Loucy (cell line): ENCODE data around the gene RASAL1.

Source experiments
- H2AFZ ChIP-seq: fragments of 200-600 bp; sonication (generic); 2 replicates; pipeline ENCODE4 v1.6.0; 2016; ENCODE audit warnings: antibody characterized with exemption, mild to moderate bottlenecking, low read length, moderate library complexity
- H3F3A ChIP-seq: fragments of 200-600 bp; 2 replicates; pipeline ENCODE4 v1.6.0; 2016; ENCODE audit warnings: antibody characterized with exemption, low read depth, mild to moderate bottlenecking
- H3K27me3 ChIP-seq: fragments of 200-600 bp; sonication (generic); 2 replicates; pipeline ENCODE4 v1.6.1; 2014; ENCODE audit warnings: low read length, mild to moderate bottlenecking; ENCODE audit not compliant: insufficient read depth, poor library complexity, severe bottlenecking
- H3K36me3 ChIP-seq: fragments of 200-600 bp; sonication (generic); 2 replicates; pipeline ENCODE4 v1.6.1; 2016; ENCODE audit warnings: low read length; ENCODE audit not compliant: insufficient read depth
- H3K4me1 ChIP-seq: fragments of 200-600 bp; sonication (generic); 2 replicates; pipeline ENCODE4 v1.5.1; 2014; ENCODE audit warnings: low read length, mild to moderate bottlenecking; ENCODE audit not compliant: insufficient read depth, poor library complexity, severe bottlenecking
- H3K4me2 ChIP-seq: fragments of 200-600 bp; sonication (generic); 2 replicates; pipeline ENCODE4 v1.6.0; 2014; ENCODE audit warnings: antibody characterized with exemption, low read length, low read depth, mild to moderate bottlenecking; ENCODE audit not compliant: poor library complexity, severe bottlenecking
- H3K4me3 ChIP-seq: fragments of 200-600 bp; sonication (generic); 2 replicates; pipeline ENCODE4 v1.5.1; 2014; ENCODE audit warnings: low read length, mild to moderate bottlenecking, mixed read lengths; ENCODE audit not compliant: poor library complexity, severe bottlenecking
- H3K79me2 ChIP-seq: fragments of 200-600 bp; sonication (generic); 2 replicates; pipeline ENCODE4 v1.6.1; 2014; ENCODE audit warnings: low read length; ENCODE audit not compliant: insufficient read depth
- H3K9ac ChIP-seq: fragments of 200-600 bp; sonication (generic); 2 replicates; pipeline ENCODE4 v1.6.0; 2014; ENCODE audit warnings: mild to moderate bottlenecking, low read depth, low read length, moderate library complexity; ENCODE audit not compliant: poor library complexity, severe bottlenecking
- H3K9me2 ChIP-seq: fragments of 200-600 bp; sonication (generic); replicated peaks from 2 replicates; pipeline ENCODE4 v1.6.1; 2016; ENCODE audit warnings: low read depth, low read length, mixed read lengths
- H3K9me3 ChIP-seq: fragments of 200-600 bp; sonication (generic); 2 replicates; pipeline ENCODE4 v1.6.1; 2014; ENCODE audit warnings: mild to moderate bottlenecking, antibody characterized with exemption, low read length, low read depth; ENCODE audit not compliant: insufficient read depth
- H4K20me1 ChIP-seq: fragments of 200-600 bp; sonication (generic); 2 replicates; pipeline ENCODE4 v1.6.0; 2014; ENCODE audit warnings: antibody characterized with exemption, low read length, mild to moderate bottlenecking; ENCODE audit not compliant: insufficient read depth, poor library complexity, severe bottlenecking
- EZH2phosphoT487 ChIP-seq: fragments of 200-600 bp; IDR thresholded peaks from 2 replicates; pipeline ENCODE4 v1.6.1; 2018; ENCODE audit warnings: antibody characterized with exemption, mild to moderate bottlenecking, moderate library complexity, borderline replicate concordance
- TF ChIP-seq, protein P1 (sequence below): fragments of 200-600 bp; sonication (generic); conservative IDR thresholded peaks from 2 replicates; pipeline ENCODE4 v1.5.1; 2014; ENCODE audit warnings: mild to moderate bottlenecking, antibody characterized with exemption, low read length

Gene RASAL1

GRCh38 chr12:113070117-113070906 lies 65.2 kb downstream of the RASAL1 start:
- Histone ChIP-seq H2AFZ (0 out of 2 replicates have a peak overlapping the region, but pooled peaks have one; percentile 43), H3F3A (no peaks in the 10 kb centered on the region), H4K20me1 (no peaks in the 10 kb centered on the region), H3K36me3 (no peaks in the 10 kb centered on the region), H3K79me2 (no peaks in the 10 kb centered on the region), H3K4me3 (no peak overlapping the region), H3K27me3 (no peaks in the 10 kb centered on the region), H3K4me1 (peaks cover 12% of the 10 kb centered on the region), H3K4me2 (peak overlapping the region; percentile 16), H3K9ac (no peak overlapping the region), H3K9me3 (no peaks in the 10 kb centered on the region), H3K9me2 (no peaks in the 10 kb centered on the region)
- no peak for TF ChIP-seq EZH2phosphoT487
- TF ChIP-seq, protein P1, sequence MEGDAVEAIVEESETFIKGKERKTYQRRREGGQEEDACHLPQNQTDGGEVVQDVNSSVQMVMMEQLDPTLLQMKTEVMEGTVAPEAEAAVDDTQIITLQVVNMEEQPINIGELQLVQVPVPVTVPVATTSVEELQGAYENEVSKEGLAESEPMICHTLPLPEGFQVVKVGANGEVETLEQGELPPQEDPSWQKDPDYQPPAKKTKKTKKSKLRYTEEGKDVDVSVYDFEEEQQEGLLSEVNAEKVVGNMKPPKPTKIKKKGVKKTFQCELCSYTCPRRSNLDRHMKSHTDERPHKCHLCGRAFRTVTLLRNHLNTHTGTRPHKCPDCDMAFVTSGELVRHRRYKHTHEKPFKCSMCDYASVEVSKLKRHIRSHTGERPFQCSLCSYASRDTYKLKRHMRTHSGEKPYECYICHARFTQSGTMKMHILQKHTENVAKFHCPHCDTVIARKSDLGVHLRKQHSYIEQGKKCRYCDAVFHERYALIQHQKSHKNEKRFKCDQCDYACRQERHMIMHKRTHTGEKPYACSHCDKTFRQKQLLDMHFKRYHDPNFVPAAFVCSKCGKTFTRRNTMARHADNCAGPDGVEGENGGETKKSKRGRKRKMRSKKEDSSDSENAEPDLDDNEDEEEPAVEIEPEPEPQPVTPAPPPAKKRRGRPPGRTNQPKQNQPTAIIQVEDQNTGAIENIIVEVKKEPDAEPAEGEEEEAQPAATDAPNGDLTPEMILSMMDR = no peak

GRCh38 chr12:113069751-113070116 lies 65.8 kb downstream of the RASAL1 start:
- Histone ChIP-seq H3K36me3 (no peaks in the 10 kb centered on the region), H3K27me3 (no peaks in the 10 kb centered on the region), H3K9me3 (no peaks in the 10 kb centered on the region), H4K20me1 (no peaks in the 10 kb centered on the region), H3K4me3 (no peak overlapping the region), H3K79me2 (no peaks in the 10 kb centered on the region), H3K9me2 (no peaks in the 10 kb centered on the region), H3K4me1 (peaks cover 12% of the 10 kb centered on the region), H3F3A (no peaks in the 10 kb centered on the region), H2AFZ (no peak overlapping the region), H3K4me2 (peak overlapping the region; percentile 16), H3K9ac (no peak overlapping the region)
- no peak for TF ChIP-seq EZH2phosphoT487
- TF ChIP-seq, protein P1 = no peak

- Histone ChIP-seq H3K9me2 (no peaks in the 10 kb centered on the region), H4K20me1 (no peaks in the 10 kb centered on the region), H2AFZ (no peak overlapping the region), H3F3A (no peaks in the 10 kb centered on the region), H3K27me3 (no peaks in the 10 kb centered on the region), H3K79me2 (no peaks in the 10 kb centered on the region), H3K36me3 (no peaks in the 10 kb centered on the region), H3K4me3 (no peak overlapping the region), H3K4me1 (peaks cover 12% of the 10 kb centered on the region), H3K4me2 (no peak overlapping the region), H3K9me3 (no peaks in the 10 kb centered on the region), H3K9ac (no peak overlapping the region)
- TF ChIP-seq EZH2phosphoT487 = no peak
- TF ChIP-seq, protein P1 = no peak
Measured at GRCh38 chr12:113069149-113069548, 66.4 kb downstream of the RASAL1 start.
